Activated CD8-positive, alpha-beta T cell treated with anti-CD3 and anti-CD28 coated beads for 36 hours (primary cell): Measurements from ENCODE around the gene GBP7. TPM values are rescaled to one million over a fixed set of nuclear protein-coding genes. Genes with fewer than 3 reads are reported as not detected.
"Not testable (repeated sequence)": the region's sequence is repeated elsewhere in the genome, so short reads cannot be mapped to it uniquely, and the experiment has no call there.

ENCODE experiments used
- ATAC-seq: fragments of 200-7000 bp; cut with Tn5 transposase; one replicate; pipeline ENCODE4 v1.10.0; 2021; ENCODE audit warnings: mild to moderate bottlenecking, moderate library complexity
- CTCF ChIA-PET: fragments of 350-600 bp; sonication (Branson Sonifier 250); formaldehyde crosslinking; loops from one replicate; lab custom pipeline; 2021; ENCODE audit warnings: antibody characterized with exemption; lab: Charles Lee
- POLR2A ChIA-PET: fragments of 350-600 bp; sonication (Branson Sonifier 250); formaldehyde crosslinking; loops from one replicate; lab custom pipeline; 2021; ENCODE audit warnings: antibody characterized with exemption; lab: Charles Lee
- DNase-seq: peaks from one replicate; pipeline ENCODE4 v3.0.0-alpha.2; 2020
- H3K27ac Mint-ChIP-seq: one replicate; pipeline ENCODE4 v1.8.0; 2021; ENCODE audit warnings: mild to moderate bottlenecking, mixed read lengths
- H3K27me3 Mint-ChIP-seq: one replicate; pipeline ENCODE4 v1.8.0; 2021; ENCODE audit warnings: mixed read lengths
- H3K36me3 Mint-ChIP-seq: one replicate; pipeline ENCODE4 v1.8.0; 2021; ENCODE audit warnings: low read depth, mixed read lengths
- H3K4me1 Mint-ChIP-seq: one replicate; pipeline ENCODE4 v1.8.0; 2021; ENCODE audit warnings: low read depth, mixed read lengths
- H3K4me3 Mint-ChIP-seq: one replicate; pipeline ENCODE4 v1.8.0; 2021; ENCODE audit warnings: mild to moderate bottlenecking, moderate library complexity, mixed read lengths
- H3K9me3 Mint-ChIP-seq: one replicate; pipeline ENCODE4 v1.8.0; 2021; ENCODE audit warnings: mixed read lengths
- intact Hi-C: fragments of 100-400 bp; cut with micrococcal nuclease; formaldehyde crosslinking; loops from one replicate; pipeline ENCODE4 v1.10.0; 2022
- total RNA-seq, 2 experiments: library from RNA; stranded (reverse); gene quantifications; one replicate each; pipeline ENCODE4 v1.2.3, GENCODE V29; 2021
- TF ChIP-seq, protein P1 (sequence below): fragments of 200-600 bp; IDR thresholded peaks from one replicate; pipeline ENCODE4 v1.8.0; 2022; ENCODE audit warnings: antibody characterized with exemption, mild to moderate bottlenecking

GBP7 gene
- total RNA-seq, 2 experiments from 2014 or later = 0.11 to 0.20 TPM

- Mint-ChIP-seq H3K9me3 (peaks cover 10% of the 10 kb centered on the region), H3K36me3 (peaks cover 10% of the 10 kb centered on the region), H3K27me3 (no peaks in the 10 kb centered on the region), H3K4me1 (peaks cover 25% of the 10 kb centered on the region), H3K4me3 (no peak overlapping the region), H3K27ac (no peak overlapping the region)
- TF ChIP-seq, protein P1, sequence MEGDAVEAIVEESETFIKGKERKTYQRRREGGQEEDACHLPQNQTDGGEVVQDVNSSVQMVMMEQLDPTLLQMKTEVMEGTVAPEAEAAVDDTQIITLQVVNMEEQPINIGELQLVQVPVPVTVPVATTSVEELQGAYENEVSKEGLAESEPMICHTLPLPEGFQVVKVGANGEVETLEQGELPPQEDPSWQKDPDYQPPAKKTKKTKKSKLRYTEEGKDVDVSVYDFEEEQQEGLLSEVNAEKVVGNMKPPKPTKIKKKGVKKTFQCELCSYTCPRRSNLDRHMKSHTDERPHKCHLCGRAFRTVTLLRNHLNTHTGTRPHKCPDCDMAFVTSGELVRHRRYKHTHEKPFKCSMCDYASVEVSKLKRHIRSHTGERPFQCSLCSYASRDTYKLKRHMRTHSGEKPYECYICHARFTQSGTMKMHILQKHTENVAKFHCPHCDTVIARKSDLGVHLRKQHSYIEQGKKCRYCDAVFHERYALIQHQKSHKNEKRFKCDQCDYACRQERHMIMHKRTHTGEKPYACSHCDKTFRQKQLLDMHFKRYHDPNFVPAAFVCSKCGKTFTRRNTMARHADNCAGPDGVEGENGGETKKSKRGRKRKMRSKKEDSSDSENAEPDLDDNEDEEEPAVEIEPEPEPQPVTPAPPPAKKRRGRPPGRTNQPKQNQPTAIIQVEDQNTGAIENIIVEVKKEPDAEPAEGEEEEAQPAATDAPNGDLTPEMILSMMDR = no peak
- ATAC-seq = no peak
- ChIA-PET CTCF (no interaction called here), POLR2A (interaction anchor here (0.9 to 1.5 kb wide), 2 partner anchors 124 to 141 kb away, joined by 3 to 4 read pairs; no protein-coding TSS in a partner anchor)
- intact Hi-C loops = no loop called here
- no peak for DNase-seq
Observed at GRCh38 chr1:89133747-89134146, 42.1 kb downstream of the GBP7 start.

DNA sequence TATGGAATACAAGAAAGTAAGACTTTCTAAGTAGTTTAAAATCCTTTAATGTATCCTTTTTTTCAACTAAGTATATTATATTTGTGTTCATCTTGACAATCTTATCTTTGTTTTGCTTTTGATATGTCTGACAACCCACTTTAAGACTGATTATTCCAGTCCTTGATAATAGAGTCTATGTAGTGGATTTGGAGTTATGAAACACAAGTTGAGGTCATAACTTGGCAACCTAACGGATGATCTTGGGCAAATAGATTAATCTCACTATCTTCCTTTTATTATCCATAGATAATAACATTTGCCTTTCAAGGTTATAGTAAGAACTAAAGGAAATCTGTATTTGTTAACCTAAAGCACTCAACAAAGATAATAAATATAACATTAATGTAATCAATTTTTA is 45.1 kb downstream of the GBP7 start:
- POLR2A ChIA-PET = interaction anchor here (1.1 kb wide), 1 partner anchor 68 kb away, joined by 4 read pairs; the partner anchor contains the start of gene GBP4
- Mint-ChIP-seq H3K4me1 (peaks cover 40% of the 10 kb centered on the region), H3K9me3 (peaks cover 3% of the 10 kb centered on the region), H3K4me3 (no peak overlapping the region), H3K27me3 (no peaks in the 10 kb centered on the region), H3K36me3 (peaks cover 16% of the 10 kb centered on the region), H3K27ac (no peak overlapping the region)
- CTCF ChIA-PET = no interaction called here
- DNase-seq (no peak), ATAC-seq (no peak)
- TF ChIP-seq, protein P1 = no peak
- intact Hi-C loops = no loop called here

DNA sequence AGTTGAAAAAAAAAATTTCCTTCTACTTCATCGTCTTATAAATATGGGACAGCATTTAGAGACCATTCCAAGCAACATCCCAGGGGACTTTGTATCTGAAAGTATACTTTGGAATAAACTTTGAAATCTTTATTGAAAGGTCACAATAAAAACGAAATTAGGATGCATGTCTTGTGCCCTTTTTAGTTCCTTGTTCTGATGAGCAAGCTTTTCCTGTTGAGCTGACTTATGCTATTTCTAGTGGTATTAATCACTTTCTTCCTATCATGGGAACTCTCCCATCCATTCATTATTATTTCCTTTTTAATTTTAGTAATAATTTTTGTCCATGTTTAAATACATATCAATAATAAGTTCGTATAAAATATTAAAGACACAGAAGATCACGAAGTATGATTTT is 45.9 kb downstream of the GBP7 start:
- CTCF ChIA-PET = no interaction called here
- Mint-ChIP-seq H3K27me3 (no peaks in the 10 kb centered on the region), H3K4me1 (peaks cover 40% of the 10 kb centered on the region), H3K4me3 (no peak overlapping the region), H3K9me3 (peaks cover 3% of the 10 kb centered on the region), H3K27ac (peak overlapping the region; percentile 96), H3K36me3 (peaks cover 16% of the 10 kb centered on the region)
- TF ChIP-seq, protein P1 = no peak
- ATAC-seq = no peak
- no peak for DNase-seq
- POLR2A ChIA-PET = interaction anchor here (1.1 kb wide), 1 partner anchor 69 kb away, joined by 4 read pairs; the partner anchor contains the start of gene GBP4
- intact Hi-C loops = no loop called here

GRCh38 chr1:89128003-89128458 is 47.8 kb downstream of the GBP7 start:
- ChIA-PET CTCF (interaction anchor here (2.1 kb wide), 1 partner anchor 144 kb away, joined by 9 read pairs; no protein-coding TSS in a partner anchor), POLR2A (interaction anchor here (0.9 to 4.3 kb wide), 13 partner anchors 12 to 158 kb away, joined by 3 to 40 read pairs (median 7); partner anchors contain the start of gene GBP4)
- Mint-ChIP-seq H3K4me3 (peak overlapping the region; percentile 87), H3K4me1 (peaks cover 35% of the 10 kb centered on the region), H3K27ac (peak overlapping the region; percentile 99), H3K36me3 (peaks cover 32% of the 10 kb centered on the region)
- H3K9me3 Mint-ChIP-seq, intact Hi-C loops, DNase-seq, H3K27me3 Mint-ChIP-seq, ATAC-seq: not testable (repeated sequence)

GRCh38 chr1:89126602-89127565 is 48.9 kb downstream of the GBP7 start:
- peak overlapping the region; percentile 87 for H3K4me3 Mint-ChIP-seq
- intact Hi-C loops = loop anchor here (1.0 to 2.0 kb wide), 2 partner anchors 72 to 148 kb away; no protein-coding TSS in a partner anchor
- peaks cover 44% of the 10 kb centered on the region for H3K4me1 Mint-ChIP-seq
- peaks cover 42% of the 10 kb centered on the region for H3K36me3 Mint-ChIP-seq
- H3K27ac Mint-ChIP-seq = peak overlapping the region; percentile 99
- peak; percentile 89 for DNase-seq
- ChIA-PET CTCF (interaction anchor here (0.7 to 2.1 kb wide), 11 partner anchors 9 to 232 kb away, joined by 3 to 9 read pairs (median 4); partner anchors contain the start of genes GBP4 and GBP7), POLR2A (interaction anchor here (0.6 to 4.3 kb wide), 42 partner anchors 11 to 482 kb away, joined by 3 to 40 read pairs (median 4); partner anchors contain the start of gene GBP4)
- H3K27me3 Mint-ChIP-seq, H3K9me3 Mint-ChIP-seq: not testable (repeated sequence)
- peak; percentile 64 for ATAC-seq
